ENCODE results near the gene RPLP2.

- no peak for TF ChIP-seq CTCF (IDR thresholded peaks at IDR 0.05)
- no peak for TF ChIP-seq EZH2phosphoT487 (IDR thresholded peaks at IDR 0.05)
- TF ChIP-seq EZH2 (IDR thresholded peaks at IDR 0.05): no peak
Observed at GRCh38 chr11:856397-856796, 46.6 kb downstream of the RPLP2 start.

Data from neural progenitor cell (in vitro differentiated cells).